Measurements from ENCODE around the gene ZNF524.

DNA sequence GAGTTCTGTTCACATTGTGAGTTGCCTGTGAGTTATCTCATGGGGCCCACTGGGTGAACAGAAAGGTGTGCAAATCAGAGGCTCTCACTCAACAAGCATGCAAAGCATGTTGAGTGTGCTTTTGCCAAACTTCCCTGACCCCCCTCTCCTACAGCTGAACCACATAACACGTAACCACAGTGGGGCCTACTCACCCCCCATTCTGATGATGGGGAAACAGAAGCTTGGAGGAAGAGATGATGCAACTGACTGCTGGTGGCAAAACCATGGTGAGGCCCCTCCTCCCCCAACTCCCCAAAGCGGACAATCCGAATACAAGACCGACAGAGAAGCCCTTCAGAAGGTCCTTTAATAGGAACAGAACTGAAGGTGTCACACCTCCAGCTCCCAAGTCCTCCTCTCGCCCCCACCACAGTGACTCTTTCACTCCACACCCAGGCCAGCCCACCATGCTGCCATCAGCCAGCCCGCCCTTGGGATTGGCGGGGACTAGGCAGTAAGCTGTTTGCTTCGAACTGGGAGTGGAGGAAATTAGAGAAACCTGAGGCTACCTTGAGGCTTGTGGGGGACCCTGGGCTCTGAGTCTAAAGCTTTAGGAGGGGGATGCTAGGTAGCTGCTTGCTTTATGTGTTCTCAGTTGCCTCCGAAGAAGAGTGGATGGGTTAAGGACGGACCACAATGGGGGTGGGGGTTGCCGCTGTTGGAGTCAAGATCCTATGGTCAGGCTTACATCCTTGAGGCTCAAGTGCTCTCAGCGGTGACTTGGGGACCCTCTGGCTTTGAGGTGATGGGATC is 20.5 kb downstream of the ZNF524 start:
- TF ChIP-seq, protein P1, sequence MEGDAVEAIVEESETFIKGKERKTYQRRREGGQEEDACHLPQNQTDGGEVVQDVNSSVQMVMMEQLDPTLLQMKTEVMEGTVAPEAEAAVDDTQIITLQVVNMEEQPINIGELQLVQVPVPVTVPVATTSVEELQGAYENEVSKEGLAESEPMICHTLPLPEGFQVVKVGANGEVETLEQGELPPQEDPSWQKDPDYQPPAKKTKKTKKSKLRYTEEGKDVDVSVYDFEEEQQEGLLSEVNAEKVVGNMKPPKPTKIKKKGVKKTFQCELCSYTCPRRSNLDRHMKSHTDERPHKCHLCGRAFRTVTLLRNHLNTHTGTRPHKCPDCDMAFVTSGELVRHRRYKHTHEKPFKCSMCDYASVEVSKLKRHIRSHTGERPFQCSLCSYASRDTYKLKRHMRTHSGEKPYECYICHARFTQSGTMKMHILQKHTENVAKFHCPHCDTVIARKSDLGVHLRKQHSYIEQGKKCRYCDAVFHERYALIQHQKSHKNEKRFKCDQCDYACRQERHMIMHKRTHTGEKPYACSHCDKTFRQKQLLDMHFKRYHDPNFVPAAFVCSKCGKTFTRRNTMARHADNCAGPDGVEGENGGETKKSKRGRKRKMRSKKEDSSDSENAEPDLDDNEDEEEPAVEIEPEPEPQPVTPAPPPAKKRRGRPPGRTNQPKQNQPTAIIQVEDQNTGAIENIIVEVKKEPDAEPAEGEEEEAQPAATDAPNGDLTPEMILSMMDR (IDR thresholded peaks at IDR 0.05), result no peak
- TF ChIP-seq POLR2A (IDR thresholded peaks at IDR 0.05), result no peak

Measured in body of pancreas (tissue), 4 donors.